ENCODE measurements around the gene MPPE1. TPM values are rescaled to one million over a fixed set of nuclear protein-coding genes. Genes with fewer than 3 reads are reported as not detected.

MPPE1 gene
- polyA plus RNA-seq, 1 donor: 26.6 TPM

DNA sequence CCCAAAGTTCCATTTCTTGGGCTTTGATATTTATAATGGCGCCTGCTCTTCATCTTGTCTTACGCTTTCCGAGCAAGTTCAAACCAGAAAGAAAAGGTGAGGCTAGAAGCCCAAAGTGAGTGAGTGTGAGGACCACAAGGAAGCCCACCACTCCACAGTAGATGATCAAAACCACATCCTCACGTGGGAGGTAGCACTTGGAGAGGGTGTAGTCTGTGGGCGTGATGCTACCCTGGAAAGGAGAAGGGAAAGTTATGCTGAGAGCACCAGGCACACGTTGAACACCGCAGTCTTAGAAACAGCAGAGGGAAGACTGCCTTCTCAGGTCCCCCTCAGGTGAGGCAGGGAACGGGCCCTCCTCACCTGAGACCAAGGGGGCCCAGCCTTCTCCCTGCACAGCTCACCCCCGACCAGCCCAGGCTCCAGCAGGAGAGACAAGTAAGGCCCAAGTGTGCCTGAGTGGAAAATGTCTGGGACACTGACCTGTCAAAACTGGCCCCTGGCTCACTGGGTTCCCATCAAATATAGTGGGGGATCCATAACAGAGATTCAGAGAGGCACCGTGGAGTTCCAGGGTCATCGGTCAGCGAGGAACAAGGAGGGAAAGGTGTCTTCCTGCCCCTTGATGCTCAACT, 23.6 kb downstream of the MPPE1 start:
- no peak for DNase-seq (ENCODE audit: low read depth)

DNA sequence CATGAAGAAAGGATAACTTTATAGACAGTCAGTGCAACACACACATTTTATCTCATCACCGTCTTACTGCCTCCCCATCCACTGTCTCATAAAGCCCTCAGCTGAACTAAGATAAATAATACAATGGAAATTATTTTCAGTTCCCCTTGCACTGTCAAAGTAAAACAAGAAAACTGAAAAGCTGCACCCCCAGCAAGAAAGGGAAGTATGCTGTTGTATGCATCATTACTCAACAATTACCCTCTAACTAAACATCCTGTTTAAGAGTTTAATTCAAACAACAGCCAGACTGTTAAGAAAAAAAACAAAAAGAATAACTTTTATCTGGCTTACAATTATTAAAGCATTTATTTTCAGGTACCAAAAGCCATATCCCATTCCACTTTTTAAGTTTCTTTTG, 25.0 kb downstream of the MPPE1 start:
- no peak for DNase-seq (ENCODE audit: low read depth)

DNA sequence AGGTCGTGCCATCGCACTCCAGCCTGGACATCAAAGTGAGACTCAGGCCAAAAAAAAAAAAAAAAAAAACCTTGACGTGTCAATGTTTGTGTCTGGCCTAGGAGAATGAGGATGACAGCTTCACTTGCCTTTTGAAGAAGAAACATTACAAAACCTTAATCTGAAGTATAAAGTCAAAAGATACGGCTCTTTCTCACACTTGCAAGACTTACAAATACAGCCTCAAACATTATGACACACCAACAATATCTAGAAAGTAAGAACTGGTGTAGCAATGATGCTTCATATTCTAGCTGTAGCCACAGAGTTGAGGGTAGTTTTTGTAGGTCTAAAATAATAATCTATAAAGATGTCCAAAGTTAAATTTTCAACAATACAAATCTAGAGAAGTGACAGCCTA, 25.5 kb downstream of the MPPE1 start:
- DNase-seq (ENCODE audit: low read depth): no peak

DNA sequence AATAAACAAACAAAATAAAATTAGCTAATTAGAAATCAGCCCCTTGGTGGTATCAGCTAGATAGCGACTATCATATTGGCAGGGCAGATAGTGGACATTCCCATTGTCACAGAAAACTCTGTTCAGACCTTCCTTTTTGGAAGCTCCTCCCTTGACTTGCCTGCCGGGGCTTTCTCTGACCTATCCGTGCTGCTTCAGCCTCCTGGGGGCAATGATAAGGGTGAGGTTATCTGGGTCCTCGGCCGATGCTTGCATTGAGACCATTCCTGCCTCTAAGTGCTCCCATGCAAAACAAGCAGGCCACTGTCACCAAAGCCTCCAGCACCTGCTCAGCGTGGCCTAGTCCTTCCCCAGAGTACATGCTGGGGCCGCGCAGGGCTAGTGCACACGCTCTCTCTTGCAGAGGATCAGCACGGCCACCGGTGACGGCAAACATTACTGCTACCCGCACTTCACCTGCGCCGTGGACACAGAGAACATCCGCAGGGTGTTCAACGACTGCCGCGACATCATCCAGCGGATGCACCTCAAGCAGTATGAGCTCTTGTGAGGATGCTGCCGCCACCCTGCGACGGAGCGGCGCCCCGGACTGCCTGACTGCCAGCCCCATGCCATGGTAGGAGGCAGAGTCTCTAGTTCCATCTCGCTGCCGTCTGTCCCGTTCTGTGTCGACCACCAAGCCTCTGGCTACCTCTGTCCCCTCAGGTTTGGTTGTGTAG, 27.4 kb downstream of the MPPE1 start:
- no peak for DNase-seq (ENCODE audit: low read depth)

DNA sequence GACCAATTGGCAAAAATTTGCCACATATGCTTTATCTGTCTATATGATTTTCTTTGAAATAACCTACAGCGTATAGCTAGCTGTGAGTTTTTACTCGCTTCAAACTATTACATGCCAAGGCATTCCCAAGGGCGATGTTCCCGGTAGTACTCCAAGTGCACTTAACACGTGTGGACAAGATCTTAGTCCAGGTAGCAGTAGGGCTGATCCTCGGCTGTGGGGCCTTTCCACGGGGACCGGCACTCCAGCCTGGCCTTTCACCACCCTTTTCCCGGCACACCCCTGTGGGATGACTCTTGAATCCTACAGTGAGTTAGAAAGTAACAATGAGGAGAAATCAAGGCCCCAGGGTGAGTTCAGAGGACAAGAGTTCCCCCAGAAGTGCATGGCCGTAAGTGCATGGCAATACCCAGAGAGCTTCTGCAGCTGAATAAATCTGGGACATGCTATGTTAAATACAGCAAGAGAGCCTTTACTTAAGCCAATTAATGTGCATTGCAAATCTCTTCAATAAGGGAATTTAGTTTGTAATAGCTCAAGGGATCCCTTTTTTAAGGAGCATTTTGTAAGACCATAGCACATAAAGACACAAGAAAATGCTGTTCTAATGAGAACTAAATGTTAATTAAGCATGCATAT, 30.5 kb downstream of the MPPE1 start:
- no peak for DNase-seq (ENCODE audit: low read depth)

DNA sequence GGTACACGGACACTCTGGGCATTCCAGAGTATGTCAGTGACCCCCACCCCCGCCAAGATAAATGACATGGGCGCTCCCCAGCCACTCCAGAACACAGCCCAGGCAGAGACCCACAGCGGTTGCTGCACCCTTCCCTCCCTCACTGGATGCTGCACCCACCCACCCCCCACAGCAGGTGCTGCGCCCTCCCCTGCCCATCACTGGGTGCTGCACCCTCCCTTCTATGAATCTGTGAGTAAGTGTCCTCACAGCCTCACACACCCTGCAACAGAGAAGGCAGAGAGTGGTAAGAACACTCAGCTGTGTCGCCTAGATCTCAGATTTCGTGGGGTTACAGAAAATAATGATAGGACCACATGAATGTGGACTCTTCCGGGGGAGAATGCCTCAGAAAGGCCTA, 33.4 kb downstream of the MPPE1 start:
- no peak for DNase-seq (ENCODE audit: low read depth)

DNA sequence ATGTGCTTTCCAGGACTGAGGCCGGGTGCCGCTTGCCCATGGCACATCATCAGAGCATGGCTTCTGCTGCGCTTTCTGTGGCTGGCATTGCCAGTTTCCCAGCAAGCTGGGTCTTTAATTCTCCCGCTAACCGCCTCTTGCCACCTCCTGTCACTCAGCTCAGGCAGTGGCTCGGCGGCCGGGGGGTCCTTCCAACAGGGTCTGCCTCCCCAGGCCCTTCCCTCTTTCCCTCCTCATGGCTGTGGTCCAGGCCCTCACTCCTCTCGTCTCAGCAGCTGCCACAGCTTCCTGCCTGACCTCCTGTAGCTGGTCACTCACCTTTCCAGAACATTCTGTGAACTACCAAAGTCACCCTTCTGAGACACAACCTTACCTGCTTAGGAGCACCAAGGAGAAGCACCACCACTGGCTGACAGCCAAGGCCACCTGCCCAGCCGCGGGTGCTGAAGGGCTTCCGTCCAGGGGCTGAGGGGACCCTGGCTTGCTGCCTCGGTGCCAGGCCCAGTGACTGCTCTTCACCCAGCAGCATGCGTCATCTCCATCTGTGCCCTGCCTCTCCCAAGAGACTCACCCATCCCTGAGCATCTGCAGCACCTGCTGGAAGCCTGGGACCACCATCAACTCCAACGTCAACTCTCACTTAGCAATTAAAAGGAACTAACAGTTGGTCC, 34.3 kb downstream of the MPPE1 start:
- DNase-seq (ENCODE audit: low read depth): no peak

DNA sequence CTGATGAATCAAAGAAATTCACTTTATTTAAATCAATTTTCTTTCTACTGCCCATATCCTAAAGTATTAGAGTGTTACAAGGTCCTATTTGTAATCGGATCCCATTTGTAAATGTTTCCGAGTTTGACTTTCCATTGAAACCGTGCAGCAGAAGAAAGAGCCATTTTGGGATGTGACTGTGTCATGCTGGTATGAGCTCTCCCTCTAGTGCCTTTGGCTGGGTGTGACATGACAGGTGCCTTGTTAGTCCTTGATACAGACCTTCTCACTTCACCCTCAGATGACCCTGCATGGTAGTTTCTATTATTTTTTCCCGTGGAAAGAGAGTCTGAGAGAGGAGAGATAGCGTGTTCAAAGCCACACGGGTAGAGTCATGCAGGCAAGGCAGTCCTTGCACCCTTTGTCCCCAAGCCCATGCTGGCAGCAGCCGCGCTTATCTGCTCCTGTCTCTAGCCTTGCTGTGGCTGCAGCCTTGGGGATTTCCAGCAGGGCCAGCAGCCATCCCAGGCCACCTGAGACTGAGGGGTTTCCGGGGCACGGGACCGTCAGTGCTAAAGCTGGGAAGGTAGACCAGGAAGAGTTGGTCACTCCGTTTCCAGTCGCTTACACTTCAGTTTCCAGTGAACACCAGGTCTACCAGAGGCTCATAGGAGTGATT, 35.5 kb downstream of the MPPE1 start:
- no peak for DNase-seq (ENCODE audit: low read depth)

DNA sequence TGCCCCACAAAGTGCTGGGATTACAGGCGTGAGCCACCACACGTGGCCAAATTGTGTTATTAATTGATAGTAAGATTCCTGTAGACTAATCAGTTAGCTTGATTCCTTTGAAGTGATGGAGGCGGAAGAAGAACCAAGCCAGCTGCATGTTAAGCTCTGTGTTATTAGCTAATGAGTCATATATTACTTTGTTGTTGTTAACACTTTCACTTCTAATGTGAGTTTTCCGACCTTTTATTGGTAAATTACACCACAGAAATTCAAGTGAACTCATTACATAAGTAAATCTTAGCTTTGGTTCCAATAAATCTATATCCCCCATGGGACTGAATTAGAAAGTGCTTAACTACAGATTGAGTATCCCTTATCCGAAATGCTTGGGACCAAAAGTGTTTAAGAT, 36.6 kb downstream of the MPPE1 start:
- DNase-seq (ENCODE audit: low read depth): no peak

DNA sequence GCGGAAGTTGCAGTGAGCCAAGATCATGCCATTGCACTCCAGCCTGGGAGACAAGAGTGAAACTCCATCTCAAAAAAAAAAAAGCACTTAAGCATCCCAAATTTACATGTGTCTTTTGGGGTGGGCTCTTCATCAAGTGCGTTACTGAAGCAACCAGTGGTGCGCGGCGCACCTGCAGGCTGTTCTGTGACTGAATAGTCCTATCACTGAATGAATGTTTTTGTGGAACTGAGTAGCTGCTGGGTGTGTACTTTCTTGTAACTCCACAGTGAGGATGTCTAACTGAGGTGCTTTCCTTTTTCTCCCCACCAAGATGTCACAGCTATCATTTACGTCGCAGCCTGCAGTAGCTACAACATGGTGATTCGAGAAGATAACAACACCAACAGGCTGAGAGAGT, 39.9 kb downstream of the MPPE1 start:
- DNase-seq (ENCODE audit: low read depth): no peak

DNA sequence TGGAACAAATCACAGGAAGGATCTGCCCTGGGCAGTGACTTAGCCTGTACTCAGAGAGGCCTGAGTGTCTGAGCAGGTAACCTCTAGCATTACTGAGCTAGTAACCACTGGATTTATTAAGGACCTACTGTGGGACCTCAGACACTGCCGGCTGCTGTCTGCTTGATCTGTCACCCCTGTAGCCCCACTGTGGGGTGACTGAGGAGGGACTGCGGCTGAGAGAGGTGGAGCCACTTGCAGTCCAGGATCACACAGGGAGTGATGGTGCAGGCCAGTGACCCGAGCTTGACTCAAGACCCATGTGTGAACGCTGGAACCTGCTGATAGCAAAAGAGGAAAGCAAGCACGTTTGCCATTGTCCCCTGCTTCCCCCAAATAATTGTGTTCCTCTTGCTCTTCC, 41.4 kb downstream of the MPPE1 start:
- no peak for DNase-seq (ENCODE audit: low read depth)

DNA sequence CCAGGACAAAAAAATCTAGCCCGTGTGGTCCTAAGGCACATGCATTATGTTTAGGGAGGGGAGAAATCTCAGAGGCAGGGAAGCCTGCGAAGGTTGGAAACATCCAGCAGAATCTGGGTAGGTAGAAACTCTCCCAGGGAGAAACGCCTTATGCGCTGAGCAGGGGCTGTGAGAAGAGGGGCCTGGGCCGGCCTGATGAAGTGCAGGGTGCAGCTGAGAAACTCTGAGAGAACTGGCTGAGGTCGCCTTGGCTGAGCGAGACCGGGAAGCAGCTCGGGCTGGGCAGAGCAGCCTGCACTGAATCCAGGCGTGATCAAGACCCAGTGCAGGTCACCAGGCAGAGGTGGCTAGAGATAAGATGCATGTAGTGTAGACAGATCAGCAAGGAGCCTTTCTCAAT, 41.8 kb downstream of the MPPE1 start:
- DNase-seq (ENCODE audit: low read depth): no peak

DNA sequence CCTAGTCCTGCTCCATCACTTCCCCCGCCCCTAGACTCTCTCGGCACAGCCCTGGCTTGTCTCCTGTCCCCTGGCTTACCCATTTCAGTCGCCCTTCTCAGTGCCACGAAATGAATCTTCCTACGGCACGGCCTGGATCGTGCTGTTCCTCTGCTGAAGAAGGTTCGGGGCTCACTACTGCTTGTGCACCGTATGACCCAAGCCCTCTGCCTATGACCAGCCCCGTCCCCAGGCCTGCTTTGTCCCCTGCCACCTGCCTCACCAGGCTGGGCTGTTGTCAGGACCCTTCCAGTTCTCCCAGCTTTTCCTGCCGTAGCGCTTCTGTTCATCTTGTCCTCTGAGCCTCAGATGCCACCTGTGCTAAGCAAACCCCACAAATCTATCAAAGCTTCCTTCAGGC, 43.0 kb downstream of the MPPE1 start:
- DNase-seq (ENCODE audit: low read depth): no peak

DNA sequence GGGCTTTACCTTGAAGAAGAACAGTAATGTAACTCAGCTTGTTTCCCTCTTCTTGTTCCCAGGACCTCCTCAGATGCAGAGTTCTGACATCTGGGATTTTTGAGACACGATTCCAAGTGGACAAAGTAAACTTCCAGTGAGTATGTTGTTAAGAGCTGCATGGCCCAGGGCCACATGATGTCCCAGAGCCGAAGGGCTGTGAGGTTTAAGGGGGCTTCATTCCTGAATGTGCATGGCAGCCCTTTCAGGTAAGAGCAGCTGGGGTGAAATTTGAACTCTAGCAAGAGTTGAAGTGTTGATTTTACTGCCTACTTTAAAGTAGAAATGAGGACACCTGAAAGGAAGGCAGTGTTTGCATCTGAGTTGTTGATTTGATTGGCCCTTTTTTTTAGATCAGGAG, 43.6 kb downstream of the MPPE1 start:
- no peak for DNase-seq (ENCODE audit: low read depth)

DNA sequence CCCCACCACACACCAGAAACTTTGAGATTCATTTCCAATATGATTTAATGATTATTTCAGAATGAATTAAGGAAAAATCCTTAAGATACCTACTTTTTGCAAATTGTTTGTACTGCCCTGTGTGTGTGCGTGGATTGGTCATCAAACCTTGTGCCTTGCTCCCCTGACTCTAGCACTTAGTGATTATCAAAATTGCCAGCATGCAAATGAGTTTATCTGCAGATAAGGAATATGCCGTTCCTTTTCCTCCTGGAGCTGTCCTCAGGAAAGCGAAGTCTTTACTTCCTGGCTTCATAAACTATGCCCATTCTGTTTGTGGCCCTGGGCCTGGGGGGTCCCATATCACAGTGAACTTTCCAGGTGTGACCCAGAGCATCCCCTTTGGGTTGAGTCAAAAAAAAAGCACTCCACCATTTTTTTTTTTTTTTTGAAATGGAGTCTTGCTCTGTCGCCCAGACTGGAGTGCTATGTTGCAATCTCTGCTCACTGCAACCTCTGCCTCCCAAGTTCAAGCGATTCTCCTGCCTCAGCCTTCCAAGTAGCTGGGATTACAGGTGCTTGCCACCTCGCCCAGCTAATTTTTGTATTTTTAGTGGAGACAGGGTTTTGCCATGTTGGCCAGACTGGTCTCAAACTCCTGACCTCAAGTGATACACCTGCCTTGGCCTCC, 45.5 kb downstream of the MPPE1 start:
- no peak for DNase-seq (ENCODE audit: low read depth)

DNA sequence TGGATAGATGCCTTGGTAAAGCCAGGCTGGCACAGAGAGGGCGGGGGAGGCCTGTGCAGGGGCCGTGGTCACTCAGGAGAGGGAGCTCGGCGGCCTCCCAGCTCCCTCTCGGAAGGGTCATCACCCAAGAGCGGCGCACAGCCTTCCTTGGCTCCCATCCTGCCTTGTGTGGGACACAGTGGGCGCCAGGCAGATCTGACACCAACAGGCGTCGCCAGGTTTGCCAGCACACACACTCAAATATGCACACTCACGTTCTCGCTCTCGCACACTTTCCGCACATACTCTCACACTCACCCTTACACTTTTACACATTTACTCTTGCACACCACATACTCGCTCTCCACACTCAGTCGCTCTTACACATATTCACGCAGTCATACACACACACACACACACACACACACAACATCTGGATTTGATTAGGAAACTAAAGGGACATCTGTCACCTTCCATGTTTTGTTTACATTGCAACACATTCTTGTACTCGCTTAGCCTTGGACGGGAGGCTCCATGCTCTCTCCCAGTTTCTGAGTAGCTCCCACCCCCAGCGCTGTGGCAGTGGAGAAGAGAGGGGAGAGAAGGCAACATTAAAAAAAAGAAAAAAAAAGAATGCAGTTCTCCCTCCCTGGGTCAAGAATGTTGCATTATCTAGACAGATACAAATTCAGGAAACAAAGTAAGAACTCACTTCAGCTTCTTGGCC, 46.4 kb downstream of the MPPE1 start:
- no peak for DNase-seq (ENCODE audit: low read depth)

DNA sequence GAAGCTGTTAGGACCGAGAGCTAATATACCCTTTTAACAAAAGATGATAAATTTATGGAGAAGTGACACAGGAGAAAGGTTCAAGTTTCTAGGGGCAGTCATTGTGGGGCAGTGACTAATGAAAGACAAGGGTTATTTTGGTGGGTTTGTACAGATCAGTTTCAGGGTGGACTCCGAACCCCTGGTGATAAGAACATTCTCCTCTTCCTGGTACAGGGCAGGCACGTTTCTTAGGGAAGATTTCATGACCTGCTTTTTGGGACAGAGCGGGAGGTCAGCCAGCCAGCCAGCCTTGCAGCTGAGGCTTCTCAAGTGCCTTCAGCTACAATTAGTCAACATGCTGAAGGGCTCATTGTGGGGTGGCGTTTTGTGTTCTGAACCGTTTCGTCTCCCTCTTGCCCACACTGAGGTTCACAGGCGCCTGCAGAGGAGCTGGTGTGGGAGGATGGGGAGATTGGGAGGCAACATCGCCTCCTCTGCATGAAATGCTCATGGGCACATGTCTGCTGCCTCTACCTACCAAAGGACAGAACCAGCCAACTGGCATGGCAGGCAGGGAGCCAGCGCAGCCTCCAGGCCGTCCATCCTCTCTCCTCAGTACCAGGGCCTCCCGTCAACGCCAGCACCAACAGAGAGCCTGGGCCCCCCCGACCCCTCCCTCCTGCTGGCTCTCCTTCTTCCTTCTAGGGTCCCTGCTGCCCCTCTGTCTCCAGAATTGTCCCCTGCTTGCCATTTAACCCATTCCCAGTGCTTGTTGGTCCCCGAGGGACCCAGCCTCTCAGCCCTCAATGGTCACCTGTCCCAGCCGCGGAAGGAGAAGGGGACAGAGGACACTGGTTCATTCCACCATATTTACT, 47.3 kb downstream of the MPPE1 start:
- no peak for DNase-seq (ENCODE audit: low read depth)

DNA sequence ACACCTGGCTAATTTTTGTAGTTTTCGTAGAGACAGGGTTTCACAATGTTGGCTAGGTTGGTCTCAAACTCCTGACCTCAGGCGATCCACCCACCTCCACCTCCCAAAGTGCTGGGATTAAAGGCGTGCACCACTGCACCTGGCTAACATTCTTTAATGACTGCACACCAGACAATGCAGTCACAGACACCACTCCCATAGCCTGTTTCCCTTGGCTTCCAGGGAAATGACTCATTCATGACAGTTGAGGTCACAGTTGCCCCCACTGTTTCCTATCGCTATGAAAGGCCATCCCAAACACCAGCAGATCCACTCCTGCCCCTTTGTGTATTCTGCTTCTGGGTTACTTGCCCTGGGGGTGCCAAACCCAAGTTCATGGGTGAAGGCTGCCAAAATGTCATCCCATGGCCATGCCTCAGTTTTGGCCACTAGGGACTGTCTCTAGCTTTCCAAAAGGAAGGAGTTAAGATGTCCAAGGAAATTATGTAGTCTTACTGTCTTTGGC, 48.2 kb downstream of the MPPE1 start:
- no peak for DNase-seq (ENCODE audit: low read depth)

DNA sequence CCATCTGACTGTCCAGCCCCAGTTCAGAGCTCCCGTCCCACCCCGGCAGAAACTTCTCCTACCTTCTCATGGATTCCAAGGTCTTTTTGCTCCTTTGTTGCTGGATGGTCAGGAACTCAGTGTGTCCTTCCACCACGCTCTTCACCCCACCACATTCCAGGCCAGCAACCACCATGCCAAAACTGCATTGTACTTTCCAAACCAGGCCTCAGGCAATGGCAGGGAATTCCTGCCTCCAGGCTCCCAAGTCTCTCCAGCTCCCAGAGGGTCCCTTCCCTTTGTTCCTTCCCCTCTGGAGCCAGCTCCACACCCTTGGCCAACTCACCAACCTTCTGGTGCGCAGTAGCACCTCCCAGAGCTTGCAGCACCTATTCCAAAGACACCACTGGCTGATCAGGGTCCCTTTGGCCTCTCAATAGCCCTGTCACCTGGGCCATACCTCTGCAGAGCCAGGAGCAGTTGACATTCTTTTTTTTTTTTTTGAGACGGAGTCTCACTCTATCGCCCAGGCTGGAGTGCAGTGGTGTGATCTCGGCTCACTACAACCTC, 48.8 kb downstream of the MPPE1 start:
- no peak for DNase-seq (ENCODE audit: low read depth)
